Measurements from ENCODE around the gene RAB3B. TPM values are rescaled to one million over a fixed set of nuclear protein-coding genes. Genes with fewer than 3 reads are reported as not detected.
A peak's percentile ranks its signal among the peaks of the same experiment; 100 is the strongest.

Gene RAB3B
- total and polyA plus RNA-seq, 2 experiments from 2014 or later: 1.5 to 6.9 TPM

- DNase-seq (ENCODE audit: low read depth in 1 of 2, low spot score in 1 of 2): peak in 1 of 2 donors; percentile 55
- no peak for TF ChIP-seq CTCF (IDR thresholded peaks at IDR 0.05; ENCODE audit: low read depth, low read length)
- no peak overlapping the region for H3K27ac ChIP-seq
- H3K4me3 ChIP-seq: no peak overlapping the region
- H3K36me3 ChIP-seq: no peaks in the 10 kb centered on the region
- H3K4me1 ChIP-seq (ENCODE audit: low read depth): no peaks in the 10 kb centered on the region
- no peaks in the 10 kb centered on the region for H3K9me3 ChIP-seq (ENCODE audit: low read depth)
- no peaks in the 10 kb centered on the region for H3K27me3 ChIP-seq
Measured at GRCh38 chr1:51906306-51907078, 84.0 kb downstream of the RAB3B start.

GRCh38 chr1:51902456-51902855 lies 88.0 kb downstream of the RAB3B start:
- Histone ChIP-seq H3K27me3 (no peaks in the 10 kb centered on the region), H3K4me1 (ENCODE audit: low read depth) (no peaks in the 10 kb centered on the region), H3K9me3 (ENCODE audit: low read depth) (no peaks in the 10 kb centered on the region), H3K36me3 (no peaks in the 10 kb centered on the region), H3K4me3 (no peak overlapping the region), H3K27ac (no peak overlapping the region)
- TF ChIP-seq CTCF (IDR thresholded peaks at IDR 0.05; ENCODE audit: low read depth, low read length): no peak
- DNase-seq (ENCODE audit: low read depth in 1 of 2, low spot score in 1 of 2): no peak

- H3K4me1 ChIP-seq (ENCODE audit: low read depth): no peaks in the 10 kb centered on the region
- H3K9me3 ChIP-seq (ENCODE audit: low read depth): no peaks in the 10 kb centered on the region
- no peak for DNase-seq (ENCODE audit: low read depth in 1 of 2, low spot score in 1 of 2)
- no peak for TF ChIP-seq CTCF (IDR thresholded peaks at IDR 0.05; ENCODE audit: low read depth, low read length)
- no peak overlapping the region for H3K27ac ChIP-seq
- no peak overlapping the region for H3K4me3 ChIP-seq
- no peaks in the 10 kb centered on the region for H3K36me3 ChIP-seq
- H3K27me3 ChIP-seq: no peaks in the 10 kb centered on the region
Measured at GRCh38 chr1:51901151-51901550, 89.3 kb downstream of the RAB3B start.

- H3K27me3 ChIP-seq: peaks cover 7% of the 10 kb centered on the region
- H3K4me3 ChIP-seq: no peak overlapping the region
- DNase-seq (ENCODE audit: low read depth in 1 of 2, low spot score in 1 of 2): no peak
- no peaks in the 10 kb centered on the region for H3K36me3 ChIP-seq
- no peaks in the 10 kb centered on the region for H3K4me1 ChIP-seq (ENCODE audit: low read depth)
- TF ChIP-seq CTCF (IDR thresholded peaks at IDR 0.05; ENCODE audit: low read depth, low read length): no peak
- no peak overlapping the region for H3K27ac ChIP-seq
- no peaks in the 10 kb centered on the region for H3K9me3 ChIP-seq (ENCODE audit: low read depth)
Measured at GRCh38 chr1:51899022-51899421, 91.5 kb downstream of the RAB3B start.

GRCh38 chr1:51898090-51898734 lies 92.3 kb downstream of the RAB3B start:
- peaks cover 7% of the 10 kb centered on the region for H3K27me3 ChIP-seq
- peak in 1 of 2 donors; percentile 77 for DNase-seq (ENCODE audit: low read depth in 1 of 2, low spot score in 1 of 2)
- no peak overlapping the region for H3K27ac ChIP-seq
- TF ChIP-seq CTCF (IDR thresholded peaks at IDR 0.05; ENCODE audit: low read depth, low read length): no peak
- no peaks in the 10 kb centered on the region for H3K36me3 ChIP-seq
- no peak overlapping the region for H3K4me3 ChIP-seq
- H3K4me1 ChIP-seq (ENCODE audit: low read depth): no peaks in the 10 kb centered on the region
- no peaks in the 10 kb centered on the region for H3K9me3 ChIP-seq (ENCODE audit: low read depth)

Measured in cardiac muscle cell (in vitro differentiated cells and primary cell).